K562 (cell line): ENCODE data around the gene AFF3. TPM values are rescaled to one million over a fixed set of nuclear protein-coding genes. Genes with fewer than 3 reads are reported as not detected.

Source experiments
- ATAC-seq: fragments of 200-7000 bp; cut with Tn5 transposase; 3 replicates; pipeline ENCODE4 v1.9.1; 2020; ENCODE audit warnings: moderate library complexity
- BruUV-seq: library from RNA; stranded (reverse); fragments of 400-500 nt; replicated peaks from 2 replicates; lab custom pipeline; 2021; lab: Mats Ljungman, UMichigan
- CTCF ChIA-PET: fragments of 300-600 bp; formaldehyde crosslinking; extraction: SDS; loops from one replicate; lab custom pipeline; 2021; ENCODE audit warnings: low intra/inter-chr PET ratio; lab: Yijun Ruan, JAX
- POLR2A ChIA-PET: fragments of 300-600, 350-650 bp; sonication (Branson Sonifier 250); formaldehyde crosslinking; extraction: SDS; loops from one replicate; lab custom pipeline; 2021; ENCODE audit warnings: antibody characterized with exemption, inconsistent platforms; lab: Yijun Ruan, JAX
- DNase-seq, 4 experiments: peaks; one replicate each; pipeline versions ENCODE4 v3.0.0 to v3.0.0-alpha.2; 2011 to 2018; ENCODE audit warnings: low spot score in 3 of 4, mixed read lengths in 3 of 4; ENCODE audit errors: extremely low read depth in 1 of 4
- FAIRE-seq: peaks from 2 replicates; lab custom pipeline; 2011; peaks lifted over from hg19 to GRCh38; lab: Jason Lieb, UNC
- H2AFZ ChIP-seq: 2 replicates; pipeline ENCODE4 v1.6.0; 2011; ENCODE audit warnings: low read depth, low read length, control low read depth, inconsistent platforms
- H3K27ac ChIP-seq: fragments of 200-600 bp; 3 replicates; pipeline ENCODE4 v1.8.0; 2011; ENCODE audit warnings: low read depth, mild to moderate bottlenecking, control low read depth, inconsistent platforms, low read length, moderate library complexity, mixed read lengths; ENCODE audit errors: extremely low read depth
- H3K27me3 ChIP-seq, 2 experiments: fragments of 300-600 bp in 1 of 2; 2 replicates in 1 of 2; 3 replicates in 1 of 2; pipeline versions ENCODE4 v1.6.0 to v1.8.0; 2011; ENCODE audit warnings: inconsistent platforms in 2 of 2, low read length in 2 of 2, mild to moderate bottlenecking in 1 of 2, mixed read lengths in 1 of 2, moderate library complexity in 1 of 2; ENCODE audit not compliant: control insufficient read depth in 2 of 2, insufficient read depth in 2 of 2
- H3K36me3 ChIP-seq: fragments of 300-600 bp; 3 replicates; pipeline ENCODE4 v1.8.0; 2011; ENCODE audit warnings: mild to moderate bottlenecking, low read length, inconsistent platforms; ENCODE audit not compliant: control insufficient read depth, insufficient read depth
- H3K4me1 ChIP-seq, 2 experiments: fragments of 200-600 bp in 1 of 2; replicated peaks in 1 of 2; 2 replicates in 1 of 2; 3 replicates in 1 of 2; pipeline versions ENCODE4 v1.5.1 to v1.8.0; 2011; ENCODE audit warnings: inconsistent platforms in 2 of 2, low read length in 2 of 2, mild to moderate bottlenecking in 1 of 2, mixed read lengths in 1 of 2, moderate library complexity in 1 of 2; ENCODE audit not compliant: control insufficient read depth in 2 of 2, insufficient read depth in 2 of 2
- H3K4me2 ChIP-seq: 2 replicates; pipeline ENCODE4 v1.6.1; 2011; ENCODE audit warnings: low read length, control low read depth, inconsistent platforms, mixed read lengths; ENCODE audit not compliant: insufficient read depth
- H3K4me3 ChIP-seq: fragments of 200-600 bp; sonication (generic), shearing (Covaris generic); 2 replicates; pipeline ENCODE4 v1.5.1; 2016; ENCODE audit warnings: control low read depth, inconsistent platforms
- H3K79me2 ChIP-seq: fragments of 200-600 bp; 3 replicates; pipeline ENCODE4 v1.8.0; 2011; ENCODE audit warnings: low read length, inconsistent platforms; ENCODE audit not compliant: control insufficient read depth, insufficient read depth
- H3K9ac ChIP-seq, 2 experiments: 2 replicates each; pipeline versions ENCODE4 v1.6.0 to v1.6.1; 2011; ENCODE audit warnings: low read depth in 2 of 2, low read length in 2 of 2, control low read depth in 1 of 2, inconsistent platforms in 1 of 2, mild to moderate bottlenecking in 1 of 2, mixed read lengths in 1 of 2; ENCODE audit not compliant: insufficient read depth in 1 of 2
- H3K9me1 ChIP-seq: one replicate; pipeline ENCODE4 v1.6.0; 2011; ENCODE audit warnings: inconsistent platforms, mild to moderate bottlenecking, low read length, moderate library complexity; ENCODE audit not compliant: control insufficient read depth, insufficient read depth
- H3K9me3 ChIP-seq: replicated peaks from 2 replicates; pipeline ENCODE4 v1.5.1; 2011; ENCODE audit warnings: low read depth, low read length, inconsistent platforms; ENCODE audit not compliant: control insufficient read depth, insufficient read depth
- H4K20me1 ChIP-seq: replicated peaks from 2 replicates; pipeline ENCODE4 v1.6.1; 2011; ENCODE audit warnings: low read length, inconsistent platforms, mixed read lengths; ENCODE audit not compliant: control insufficient read depth, insufficient read depth
- RFX7 ChIP-seq: fragments of 250-450 bp; sonication (Bioruptor Pico); IDR thresholded peaks from 2 replicates; pipeline ENCODE4 v1.5.1; 2021; ENCODE audit warnings: mild to moderate bottlenecking
- WGBS: fragments of 100-300 bp; shearing (Covaris generic); methylation state at CpG from one replicate; pipeline ENCODE4 v1.1.6; 2016; ENCODE audit warnings: low coverage, mixed read lengths; ENCODE audit not compliant: insufficient coverage; ENCODE audit errors: missing lambda C conversion rate; 5-methylcytosine and 5-hydroxymethylcytosine counted together
- in situ Hi-C: fragments of 300-500 bp; cut with MboI; formaldehyde crosslinking; loops from 4 replicates; pipeline ENCODE4 v1.15.0; 2018; ENCODE audit warnings: inconsistent platforms, mixed read lengths
- intact Hi-C: fragments of 100-400 bp; cut with micrococcal nuclease; formaldehyde crosslinking; loops from 2 replicates; pipeline ENCODE4 v1.14.2; 2022
- polyA plus RNA-seq, 8 experiments: library from polyadenylated mRNA; depleted of rRNA in 4 of 8; stranded (reverse) in 5 of 8; unstranded in 3 of 8; fragments of >200 nt; fragmentation: Nextera tagmentation in 2 of 8; fragmentation: Illumina TruSeq in 1 of 8; extraction: Ambion mirVana in 2 of 8; extraction: Trizol in 1 of 8; gene quantifications; 2 replicates each; pipeline versions ENCODE4 v1.2.1 to v1.2.3, GENCODE V29; 2011 to 2014; ENCODE audit warnings: inconsistent platforms in 1 of 8, missing spikeins in 1 of 8
- total RNA-seq, 7 experiments: library from RNA; depleted of rRNA in 6 of 7; stranded (reverse); fragments of >200 nt in 6 of 7; fragmentation: Illumina TruSeq in 2 of 7; extraction: Trizol in 2 of 7; gene quantifications; 2 replicates each; pipeline versions ENCODE4 v1.2.1 to v1.2.3, GENCODE V29; 2011 to 2021; ENCODE audit warnings: low replicate concordance in 1 of 7
- TF ChIP-seq, protein P1 (sequence below): fragments of 250-450 bp; sonication (Bioruptor Pico); IDR thresholded peaks from 2 replicates; pipeline ENCODE4 v1.4.0; 2020
- TF ChIP-seq, protein P2 (sequence below): fragments of 250-450 bp; sonication (Bioruptor Pico); IDR thresholded peaks from 2 replicates; pipeline ENCODE4 v1.5.0; 2021

The AFF3 gene
- total and polyA plus RNA-seq, 9 of the 15 experiments (the other 6 are each of a cell fraction or from before 2014, with no cell fraction given): 0.02 to 0.11 TPM; not detected in 7

GRCh38 chr2:99545066-99545465 lies 597.3 kb downstream of the AFF3 start:
- in situ Hi-C loops: no loop called here
- no peaks in the 10 kb centered on the region for H3K9me3 ChIP-seq
- DNase-seq: no peak
- no TSS peak for BruUV-seq
- no peak overlapping the region for H3K4me2 ChIP-seq
- no peak for TF ChIP-seq RFX7 (CRISPR knock-in tag)
- TF ChIP-seq, protein P1, sequence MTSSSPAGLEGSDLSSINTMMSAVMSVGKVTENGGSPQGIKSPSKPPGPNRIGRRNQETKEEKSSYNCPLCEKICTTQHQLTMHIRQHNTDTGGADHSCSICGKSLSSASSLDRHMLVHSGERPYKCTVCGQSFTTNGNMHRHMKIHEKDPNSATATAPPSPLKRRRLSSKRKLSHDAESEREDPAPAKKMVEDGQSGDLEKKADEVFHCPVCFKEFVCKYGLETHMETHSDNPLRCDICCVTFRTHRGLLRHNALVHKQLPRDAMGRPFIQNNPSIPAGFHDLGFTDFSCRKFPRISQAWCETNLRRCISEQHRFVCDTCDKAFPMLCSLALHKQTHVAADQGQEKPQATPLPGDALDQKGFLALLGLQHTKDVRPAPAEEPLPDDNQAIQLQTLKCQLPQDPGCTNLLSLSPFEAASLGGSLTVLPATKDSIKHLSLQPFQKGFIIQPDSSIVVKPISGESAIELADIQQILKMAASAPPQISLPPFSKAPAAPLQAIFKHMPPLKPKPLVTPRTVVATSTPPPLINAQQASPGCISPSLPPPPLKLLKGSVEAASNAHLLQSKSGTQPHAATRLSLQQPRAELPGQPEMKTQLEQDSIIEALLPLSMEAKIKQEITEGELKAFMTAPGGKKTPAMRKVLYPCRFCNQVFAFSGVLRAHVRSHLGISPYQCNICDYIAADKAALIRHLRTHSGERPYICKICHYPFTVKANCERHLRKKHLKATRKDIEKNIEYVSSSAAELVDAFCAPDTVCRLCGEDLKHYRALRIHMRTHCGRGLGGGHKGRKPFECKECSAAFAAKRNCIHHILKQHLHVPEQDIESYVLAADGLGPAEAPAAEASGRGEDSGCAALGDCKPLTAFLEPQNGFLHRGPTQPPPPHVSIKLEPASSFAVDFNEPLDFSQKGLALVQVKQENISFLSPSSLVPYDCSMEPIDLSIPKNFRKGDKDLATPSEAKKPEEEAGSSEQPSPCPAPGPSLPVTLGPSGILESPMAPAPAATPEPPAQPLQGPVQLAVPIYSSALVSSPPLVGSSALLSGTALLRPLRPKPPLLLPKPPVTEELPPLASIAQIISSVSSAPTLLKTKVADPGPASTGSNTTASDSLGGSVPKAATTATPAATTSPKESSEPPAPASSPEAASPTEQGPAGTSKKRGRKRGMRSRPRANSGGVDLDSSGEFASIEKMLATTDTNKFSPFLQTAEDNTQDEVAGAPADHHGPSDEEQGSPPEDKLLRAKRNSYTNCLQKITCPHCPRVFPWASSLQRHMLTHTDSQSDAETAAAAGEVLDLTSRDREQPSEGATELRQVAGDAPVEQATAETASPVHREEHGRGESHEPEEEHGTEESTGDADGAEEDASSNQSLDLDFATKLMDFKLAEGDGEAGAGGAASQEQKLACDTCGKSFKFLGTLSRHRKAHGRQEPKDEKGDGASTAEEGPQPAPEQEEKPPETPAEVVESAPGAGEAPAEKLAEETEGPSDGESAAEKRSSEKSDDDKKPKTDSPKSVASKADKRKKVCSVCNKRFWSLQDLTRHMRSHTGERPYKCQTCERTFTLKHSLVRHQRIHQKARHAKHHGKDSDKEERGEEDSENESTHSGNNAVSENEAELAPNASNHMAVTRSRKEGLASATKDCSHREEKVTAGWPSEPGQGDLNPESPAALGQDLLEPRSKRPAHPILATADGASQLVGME (CRISPR knock-in tag): no peak
- TF ChIP-seq, protein P2, sequence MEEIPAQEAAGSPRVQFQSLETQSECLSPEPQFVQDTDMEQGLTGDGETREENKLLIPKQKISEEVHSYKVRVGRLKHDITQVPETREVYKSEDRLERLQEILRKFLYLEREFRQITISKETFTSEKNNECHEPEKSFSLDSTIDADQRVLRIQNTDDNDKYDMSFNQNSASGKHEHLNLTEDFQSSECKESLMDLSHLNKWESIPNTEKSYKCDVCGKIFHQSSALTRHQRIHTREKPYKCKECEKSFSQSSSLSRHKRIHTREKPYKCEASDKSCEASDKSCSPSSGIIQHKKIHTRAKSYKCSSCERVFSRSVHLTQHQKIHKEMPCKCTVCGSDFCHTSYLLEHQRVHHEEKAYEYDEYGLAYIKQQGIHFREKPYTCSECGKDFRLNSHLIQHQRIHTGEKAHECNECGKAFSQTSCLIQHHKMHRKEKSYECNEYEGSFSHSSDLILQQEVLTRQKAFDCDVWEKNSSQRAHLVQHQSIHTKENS (CRISPR knock-in tag): no peak
- TF ChIP-seq, all 486 proteins: peak for 0
- Histone ChIP-seq H3K4me1 (no peaks in the 10 kb centered on the region), H2AFZ (no peak overlapping the region), H4K20me1 (no peaks in the 10 kb centered on the region), H3K27me3 (peaks cover 5 to 13% of the 10 kb centered on the region in 2 experiments; a peak in 4 of 5 replicates), H3K79me2 (no peaks in the 10 kb centered on the region), H3K27ac (no peak overlapping the region), H3K4me3 (no peak overlapping the region), H3K9ac (no peak overlapping the region), H3K9me1 (no peaks in the 10 kb centered on the region), H3K36me3 (no peaks in the 10 kb centered on the region)
- FAIRE-seq: no peak
- ATAC-seq: no peak
- ChIA-PET POLR2A (no interaction called here), CTCF (no interaction called here)
- intact Hi-C loops: no loop called here
- 8% methylated on average over 1 of the region's 1 CpG for WGBS
